Breast epithelium (tissue), 4 donors: ENCODE measurements around the gene PCGF2. TPM values are rescaled to one million over a fixed set of nuclear protein-coding genes. Genes with fewer than 3 reads are reported as not detected.
"Not testable (repeated sequence)": the region's sequence is repeated elsewhere in the genome, so short reads cannot be mapped to it uniquely, and the experiment has no call there.

Experiments used
- DNase-seq, 2 donors: peaks; one replicate each; pipeline ENCODE4 v3.0.0-alpha.2; 2019; ENCODE audit warnings: low spot score in 2 of 2
- H3K27ac ChIP-seq, 2 donors: fragments of 200-600 bp; sonication (generic) in 1 of 2; one replicate each; pipeline ENCODE4 v1.5.1; 2016 to 2019; ENCODE audit warnings: mild to moderate bottlenecking in 1 of 2
- H3K27me3 ChIP-seq, 2 donors: fragments of 200-600 bp; sonication (generic) in 1 of 2; one replicate each; pipeline versions ENCODE4 v1.5.1 to v1.6.0; 2017 to 2019; ENCODE audit warnings: control low read depth in 1 of 2, mild to moderate bottlenecking in 1 of 2
- H3K36me3 ChIP-seq: fragments of 200-600 bp; one replicate; pipeline ENCODE4 v1.5.1; 2019
- H3K4me1 ChIP-seq, 2 donors: fragments of 200-600 bp; sonication (generic); one replicate each; pipeline ENCODE4 v1.5.1; 2016 to 2019; ENCODE audit warnings: control low read depth in 1 of 2
- H3K4me3 ChIP-seq, 3 donors: fragments of 200-600 bp; sonication (generic); 1 replicate in 2 of 3; 2 replicates in 1 of 3; pipeline ENCODE4 v1.5.1; 2016 to 2019; ENCODE audit warnings: mild to moderate bottlenecking in 3 of 3, moderate library complexity in 2 of 3
- H3K9me3 ChIP-seq, 2 donors: fragments of 200-600 bp; sonication (generic) in 1 of 2; one replicate each; pipeline ENCODE4 v1.5.1; 2016 to 2019; ENCODE audit warnings: control low read depth in 1 of 2
- POLR2A ChIP-seq: fragments of 450-650 bp; IDR thresholded peaks from one replicate; pipeline ENCODE4 v1.6.1; 2016; ENCODE audit warnings: antibody characterized with exemption, mild to moderate bottlenecking, moderate library complexity
- POLR2AphosphoS5 ChIP-seq, 3 donors: sonication (generic); formaldehyde crosslinking; IDR thresholded peaks; one replicate each; pipeline ENCODE4 v1.6.1; 2017; ENCODE audit warnings: antibody characterized with exemption in 3 of 3
- intact Hi-C: fragments of 100-400 bp; cut with DNase I; formaldehyde crosslinking; loops from one replicate; pipeline ENCODE4 v1.15.1; 2023; ENCODE audit warnings: low total_unique reads
- total RNA-seq, 3 donors: library from RNA; depleted of rRNA; stranded (reverse); fragments of >200 nt; gene quantifications; one replicate each; pipeline ENCODE4 v1.1.0, GENCODE V29; 2016
- TF ChIP-seq, protein P1 (sequence below), 3 donors: fragments of 450-650 bp; IDR thresholded peaks; one replicate each; pipeline ENCODE4 v1.5.1; 2016 to 2017; ENCODE audit warnings: antibody characterized with exemption in 3 of 3, mild to moderate bottlenecking in 3 of 3, moderate library complexity in 3 of 3

PCGF2 gene
- total RNA-seq, 3 donors from 2014 or later: 6.4 to 9.5 (median 9.3) TPM

DNA sequence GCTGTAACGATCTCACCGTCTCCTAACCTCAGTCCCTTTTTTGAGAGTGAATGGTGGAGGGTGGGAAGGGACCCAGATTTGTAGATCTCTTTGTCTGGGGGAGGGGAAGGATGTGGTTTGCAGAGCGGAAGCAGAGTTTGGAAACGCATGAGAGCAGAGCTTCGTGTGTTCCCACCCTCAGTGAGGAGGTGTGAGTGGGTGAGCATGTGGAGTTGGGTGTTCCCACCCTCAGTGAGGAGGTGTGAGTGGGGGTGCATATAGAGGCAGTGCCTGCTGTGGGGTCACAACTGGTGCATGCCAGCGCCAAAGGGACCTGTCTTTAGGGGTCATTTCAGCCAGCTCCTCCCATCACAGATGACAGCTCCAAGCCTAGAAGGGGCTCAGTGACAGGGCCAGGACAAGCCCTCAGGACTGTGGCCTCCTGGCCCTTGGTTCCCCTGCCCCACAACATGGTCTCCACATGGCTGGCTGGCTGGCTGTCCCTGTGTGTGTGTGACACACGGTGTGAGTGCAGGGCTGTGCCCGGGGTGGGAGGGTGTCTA is 19.8 kb downstream of the PCGF2 start:
- intact Hi-C loops: no loop called here
- DNase-seq: no peak
- Histone ChIP-seq H3K27me3 (no peaks in the 10 kb centered on the region), H3K4me1 (peaks cover 2 to 21% of the 10 kb centered on the region in 2 donors), H3K9me3 (no peaks in the 10 kb centered on the region), H3K4me3 (no peak overlapping the region), H3K27ac (peak overlapping the region in 1 of 2 donors; percentile 80), H3K36me3 (peaks cover 3% of the 10 kb centered on the region)
- TF ChIP-seq POLR2A (no peak), POLR2AphosphoS5 (IDR thresholded peaks at IDR 0.05) (no peak)

DNA sequence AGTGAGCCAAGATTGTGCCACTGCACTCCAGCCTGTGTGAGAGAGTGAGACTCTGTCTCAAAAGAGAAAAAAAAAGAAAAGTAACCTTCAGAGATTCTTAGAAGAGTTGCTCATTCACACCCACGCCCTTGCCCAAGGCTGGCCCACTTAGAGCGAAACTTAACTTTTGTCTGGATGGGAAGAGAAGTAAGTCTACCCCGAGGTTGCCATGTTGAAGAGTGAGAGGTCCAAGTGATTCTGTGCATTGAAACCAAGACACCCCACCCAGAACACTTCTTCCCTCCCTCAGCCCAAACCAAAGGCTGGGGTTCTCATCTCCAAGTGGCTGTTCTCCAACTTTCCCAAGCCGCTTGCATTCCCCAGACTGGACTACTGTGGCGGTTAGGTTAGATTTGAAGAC is 20.4 kb downstream of the PCGF2 start:
- TF ChIP-seq POLR2AphosphoS5 (IDR thresholded peaks at IDR 0.05) (no peak), POLR2A (no peak)
- TF ChIP-seq, protein P1, sequence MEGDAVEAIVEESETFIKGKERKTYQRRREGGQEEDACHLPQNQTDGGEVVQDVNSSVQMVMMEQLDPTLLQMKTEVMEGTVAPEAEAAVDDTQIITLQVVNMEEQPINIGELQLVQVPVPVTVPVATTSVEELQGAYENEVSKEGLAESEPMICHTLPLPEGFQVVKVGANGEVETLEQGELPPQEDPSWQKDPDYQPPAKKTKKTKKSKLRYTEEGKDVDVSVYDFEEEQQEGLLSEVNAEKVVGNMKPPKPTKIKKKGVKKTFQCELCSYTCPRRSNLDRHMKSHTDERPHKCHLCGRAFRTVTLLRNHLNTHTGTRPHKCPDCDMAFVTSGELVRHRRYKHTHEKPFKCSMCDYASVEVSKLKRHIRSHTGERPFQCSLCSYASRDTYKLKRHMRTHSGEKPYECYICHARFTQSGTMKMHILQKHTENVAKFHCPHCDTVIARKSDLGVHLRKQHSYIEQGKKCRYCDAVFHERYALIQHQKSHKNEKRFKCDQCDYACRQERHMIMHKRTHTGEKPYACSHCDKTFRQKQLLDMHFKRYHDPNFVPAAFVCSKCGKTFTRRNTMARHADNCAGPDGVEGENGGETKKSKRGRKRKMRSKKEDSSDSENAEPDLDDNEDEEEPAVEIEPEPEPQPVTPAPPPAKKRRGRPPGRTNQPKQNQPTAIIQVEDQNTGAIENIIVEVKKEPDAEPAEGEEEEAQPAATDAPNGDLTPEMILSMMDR (IDR thresholded peaks at IDR 0.05): no peak
- no peak overlapping the region for H3K27ac ChIP-seq
- peaks cover 3% of the 10 kb centered on the region for H3K36me3 ChIP-seq
- H3K4me1 ChIP-seq: peaks cover 2 to 20% of the 10 kb centered on the region in 2 donors
- no peaks in the 10 kb centered on the region for H3K9me3 ChIP-seq
- no peaks in the 10 kb centered on the region for H3K27me3 ChIP-seq
- intact Hi-C loops: no loop called here
- no peak for DNase-seq
- no peak overlapping the region for H3K4me3 ChIP-seq

DNA sequence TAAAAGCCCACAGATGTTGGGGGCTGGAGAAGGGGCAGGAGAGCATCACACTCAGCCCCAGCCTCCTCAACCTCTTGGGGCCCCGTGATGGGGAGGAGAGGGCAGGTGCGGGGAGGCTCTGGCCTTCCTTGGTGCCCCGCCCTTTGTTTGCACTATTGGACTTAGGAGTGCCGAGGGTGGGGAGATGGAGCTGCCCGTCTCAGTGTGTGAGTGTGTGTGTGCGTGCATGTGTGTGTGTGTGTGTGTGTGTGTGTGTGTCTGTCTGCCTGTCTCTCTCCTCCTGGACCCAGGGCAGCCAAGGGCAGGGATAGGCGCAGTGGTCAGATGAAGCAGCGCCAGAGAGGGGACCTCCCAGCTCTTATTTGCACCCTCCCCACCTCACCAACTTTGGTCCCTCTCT is 22.0 kb downstream of the PCGF2 start:
- H3K9me3 ChIP-seq, H3K27me3 ChIP-seq, H3K27ac ChIP-seq, DNase-seq, H3K36me3 ChIP-seq, H3K4me3 ChIP-seq, intact Hi-C loops, H3K4me1 ChIP-seq: not testable (repeated sequence)

DNA sequence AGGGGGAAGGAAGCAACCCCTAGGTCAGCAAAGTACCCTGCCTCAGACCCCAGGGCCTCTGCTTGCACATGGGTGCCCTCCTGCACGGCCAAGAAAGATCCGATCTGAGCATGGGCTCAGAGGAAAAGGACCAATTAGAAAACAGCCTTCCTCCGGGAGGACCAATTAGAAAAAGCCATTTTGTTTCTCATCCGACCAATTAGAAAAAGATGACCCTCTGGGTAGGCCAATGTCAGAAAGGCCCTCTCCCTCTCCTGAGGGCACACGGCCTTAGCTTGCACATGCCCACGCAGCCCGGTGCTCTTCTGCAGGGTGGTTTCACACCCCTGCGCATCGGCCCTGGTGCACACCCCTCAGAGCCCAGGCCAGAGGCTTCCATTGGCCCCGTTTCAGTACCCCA is 23.1 kb downstream of the PCGF2 start:
- Histone ChIP-seq H3K4me3 (no peak overlapping the region), H3K36me3 (peaks cover 3% of the 10 kb centered on the region), H3K4me1 (peaks cover 0 to 5% of the 10 kb centered on the region in 2 donors), H3K27me3 (no peaks in the 10 kb centered on the region), H3K27ac (no peak overlapping the region), H3K9me3 (no peaks in the 10 kb centered on the region)
- intact Hi-C loops: no loop called here
- TF ChIP-seq, protein P1 (IDR thresholded peaks at IDR 0.05): no peak
- TF ChIP-seq POLR2AphosphoS5 (IDR thresholded peaks at IDR 0.05) (no peak), POLR2A (no peak)
- no peak for DNase-seq

DNA sequence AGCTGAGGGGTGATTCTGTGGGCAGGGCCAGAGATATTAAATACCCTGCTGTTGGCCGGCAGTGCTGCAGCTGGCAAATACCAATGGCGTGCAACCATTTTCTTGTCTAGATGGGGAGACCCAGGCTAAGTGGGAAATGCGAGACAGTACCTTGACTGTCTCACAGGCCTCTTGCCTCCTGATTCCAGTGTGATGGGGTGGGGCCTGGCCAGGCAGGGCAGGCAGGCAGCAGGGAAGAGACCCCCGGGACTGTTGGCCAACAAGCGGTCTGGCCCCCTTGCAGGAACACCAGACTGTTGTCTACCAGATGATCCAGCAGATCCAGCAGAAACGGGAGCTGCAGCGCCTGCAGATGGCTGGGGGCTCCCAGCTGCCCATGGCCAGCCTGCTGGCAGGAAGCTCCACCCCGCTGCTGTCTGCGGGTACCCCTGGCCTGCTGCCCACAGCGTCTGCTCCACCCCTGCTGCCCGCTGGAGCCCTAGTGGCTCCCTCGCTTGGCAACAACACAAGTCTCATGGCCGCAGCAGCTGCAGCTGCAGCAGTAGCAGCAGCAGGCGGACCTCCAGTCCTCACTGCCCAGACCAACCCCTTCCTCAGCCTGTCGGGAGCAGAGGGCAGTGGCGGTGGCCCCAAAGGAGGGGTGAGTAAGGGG is 23.7 kb downstream of the PCGF2 start:
- H3K4me3 ChIP-seq: no peak overlapping the region
- peaks cover 3% of the 10 kb centered on the region for H3K36me3 ChIP-seq
- intact Hi-C loops: no loop called here
- no peaks in the 10 kb centered on the region for H3K9me3 ChIP-seq
- TF ChIP-seq POLR2AphosphoS5 (IDR thresholded peaks at IDR 0.05) (no peak), POLR2A (no peak)
- TF ChIP-seq, protein P1 (IDR thresholded peaks at IDR 0.05): no peak
- no peak overlapping the region for H3K27ac ChIP-seq
- DNase-seq: no peak
- peaks cover 0 to 5% of the 10 kb centered on the region in 2 donors for H3K4me1 ChIP-seq
- H3K27me3 ChIP-seq: no peaks in the 10 kb centered on the region

DNA sequence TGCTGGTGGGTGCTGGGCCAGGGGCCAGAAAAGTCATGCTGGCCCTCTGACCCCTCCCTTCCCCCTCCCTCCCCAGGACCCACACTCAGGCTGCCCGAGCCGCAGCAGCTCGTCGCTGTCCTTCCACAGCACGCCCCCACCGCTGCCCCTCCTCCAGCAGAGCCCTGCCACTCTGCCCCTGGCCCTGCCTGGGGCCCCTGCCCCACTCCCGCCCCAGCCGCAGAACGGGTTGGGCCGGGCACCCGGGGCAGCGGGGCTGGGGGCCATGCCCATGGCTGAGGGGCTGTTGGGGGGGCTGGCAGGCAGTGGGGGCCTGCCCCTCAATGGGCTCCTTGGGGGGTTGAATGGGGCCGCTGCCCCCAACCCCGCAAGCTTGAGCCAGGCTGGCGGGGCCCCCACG is 26.3 kb downstream of the PCGF2 start:
- H3K4me1 ChIP-seq: no peaks in the 10 kb centered on the region
- TF ChIP-seq POLR2A: no peak
- H3K9me3 ChIP-seq: no peaks in the 10 kb centered on the region
- DNase-seq: no peak
- intact Hi-C loops: no loop called here
- no peaks in the 10 kb centered on the region for H3K27me3 ChIP-seq
- H3K4me3 ChIP-seq: no peak overlapping the region
- no peak overlapping the region for H3K27ac ChIP-seq
- peaks cover 3% of the 10 kb centered on the region for H3K36me3 ChIP-seq
